Thoracic aorta (tissue), 2 donors: ENCODE results near the gene PLCL2. TPM values are rescaled to one million over a fixed set of nuclear protein-coding genes. Genes with fewer than 3 reads are reported as not detected.

Experiments used
- ATAC-seq: fragments of 150-250 bp; one replicate; pipeline ENCODE4 v1.8.0; 2017; ENCODE audit warnings: low read depth; ENCODE audit not compliant: insufficient number of reproducible peaks, low FRiP score
- DNase-seq: peaks from one replicate; pipeline ENCODE4 v3.0.0-alpha.2; 2020; ENCODE audit warnings: low spot score
- H3K27ac ChIP-seq, 2 donors: fragments of 200-600 bp; sonication (generic); 1 replicate in 1 of 2; 2 replicates in 1 of 2; pipeline ENCODE4 v1.5.1; 2016; ENCODE audit warnings: mild to moderate bottlenecking in 2 of 2, moderate library complexity in 2 of 2
- H3K27me3 ChIP-seq: fragments of 200-600 bp; sonication (generic); replicated peaks from 2 replicates; pipeline ENCODE4 v1.6.0; 2016; ENCODE audit warnings: mild to moderate bottlenecking; ENCODE audit not compliant: insufficient read depth
- H3K36me3 ChIP-seq: fragments of 200-600 bp; sonication (generic); one replicate; pipeline ENCODE4 v1.5.1; 2016
- H3K4me1 ChIP-seq, 2 donors: fragments of 200-600 bp; sonication (generic); 1 replicate in 1 of 2; 2 replicates in 1 of 2; pipeline versions ENCODE4 v1.5.1 to v1.6.0; 2016; ENCODE audit warnings: low read depth in 2 of 2, mild to moderate bottlenecking in 1 of 2; ENCODE audit not compliant: control insufficient read depth in 1 of 2
- H3K4me3 ChIP-seq: fragments of 200-600 bp; sonication (generic); 2 replicates; pipeline ENCODE4 v1.5.1; 2016; ENCODE audit warnings: mild to moderate bottlenecking
- H3K9me3 ChIP-seq: fragments of 200-600 bp; sonication (generic); 2 replicates; pipeline ENCODE4 v1.5.1; 2016
- total RNA-seq, 2 donors: library from RNA; depleted of rRNA; stranded (reverse); fragments of >200 nt; gene quantifications; one replicate each; pipeline versions ENCODE4 v1.1.0 to v1.2.3, GENCODE V29; 2016
- TF ChIP-seq, protein P1 (sequence below): fragments of 200-600 bp; sonication (generic); IDR thresholded peaks from one replicate; pipeline ENCODE4 v1.5.1; 2019; ENCODE audit warnings: antibody characterized with exemption

Gene PLCL2
- total RNA-seq, 2 donors from 2014 or later, result 6.9 to 17.1 TPM

- TF ChIP-seq, protein P1, sequence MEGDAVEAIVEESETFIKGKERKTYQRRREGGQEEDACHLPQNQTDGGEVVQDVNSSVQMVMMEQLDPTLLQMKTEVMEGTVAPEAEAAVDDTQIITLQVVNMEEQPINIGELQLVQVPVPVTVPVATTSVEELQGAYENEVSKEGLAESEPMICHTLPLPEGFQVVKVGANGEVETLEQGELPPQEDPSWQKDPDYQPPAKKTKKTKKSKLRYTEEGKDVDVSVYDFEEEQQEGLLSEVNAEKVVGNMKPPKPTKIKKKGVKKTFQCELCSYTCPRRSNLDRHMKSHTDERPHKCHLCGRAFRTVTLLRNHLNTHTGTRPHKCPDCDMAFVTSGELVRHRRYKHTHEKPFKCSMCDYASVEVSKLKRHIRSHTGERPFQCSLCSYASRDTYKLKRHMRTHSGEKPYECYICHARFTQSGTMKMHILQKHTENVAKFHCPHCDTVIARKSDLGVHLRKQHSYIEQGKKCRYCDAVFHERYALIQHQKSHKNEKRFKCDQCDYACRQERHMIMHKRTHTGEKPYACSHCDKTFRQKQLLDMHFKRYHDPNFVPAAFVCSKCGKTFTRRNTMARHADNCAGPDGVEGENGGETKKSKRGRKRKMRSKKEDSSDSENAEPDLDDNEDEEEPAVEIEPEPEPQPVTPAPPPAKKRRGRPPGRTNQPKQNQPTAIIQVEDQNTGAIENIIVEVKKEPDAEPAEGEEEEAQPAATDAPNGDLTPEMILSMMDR, result no peak
- H3K27ac ChIP-seq, result no peak overlapping the region
- H3K36me3 ChIP-seq, result no peaks in the 10 kb centered on the region
- no peak overlapping the region for H3K4me3 ChIP-seq
- DNase-seq (no peak), ATAC-seq (no peak)
- H3K27me3 ChIP-seq, result no peaks in the 10 kb centered on the region
- H3K9me3 ChIP-seq, result no peaks in the 10 kb centered on the region
- peaks cover 0 to 39% of the 10 kb centered on the region in 2 donors for H3K4me1 ChIP-seq
Observed at GRCh38 chr3:16898595-16899395, 14.0 kb downstream of the PLCL2 start.

DNA sequence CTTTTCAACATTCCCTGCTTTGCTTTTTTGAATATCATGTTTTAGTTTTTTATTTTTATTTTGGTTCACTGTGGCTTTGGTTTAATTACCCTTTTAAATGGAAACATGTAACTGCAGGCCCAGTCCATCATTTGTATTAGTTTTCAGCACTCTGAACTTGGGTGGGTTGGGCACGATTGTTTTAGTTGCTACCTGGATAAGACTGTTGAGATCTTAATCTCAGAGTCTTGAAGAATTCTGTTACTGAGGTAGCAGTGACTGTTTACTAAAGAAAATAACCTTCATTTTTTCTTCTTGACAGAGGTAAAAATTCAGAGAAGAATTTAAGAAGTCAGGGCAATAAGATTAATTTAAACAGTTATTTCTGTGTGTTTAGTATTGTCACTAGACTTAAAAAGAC is 15.2 kb downstream of the PLCL2 start:
- Histone ChIP-seq H3K4me1 (peaks cover 0 to 45% of the 10 kb centered on the region in 2 donors), H3K27me3 (no peaks in the 10 kb centered on the region), H3K9me3 (no peaks in the 10 kb centered on the region), H3K4me3 (no peak overlapping the region), H3K36me3 (no peaks in the 10 kb centered on the region), H3K27ac (no peak overlapping the region)
- DNase-seq (no peak), ATAC-seq (no peak)
- TF ChIP-seq, protein P1, result no peak

DNA sequence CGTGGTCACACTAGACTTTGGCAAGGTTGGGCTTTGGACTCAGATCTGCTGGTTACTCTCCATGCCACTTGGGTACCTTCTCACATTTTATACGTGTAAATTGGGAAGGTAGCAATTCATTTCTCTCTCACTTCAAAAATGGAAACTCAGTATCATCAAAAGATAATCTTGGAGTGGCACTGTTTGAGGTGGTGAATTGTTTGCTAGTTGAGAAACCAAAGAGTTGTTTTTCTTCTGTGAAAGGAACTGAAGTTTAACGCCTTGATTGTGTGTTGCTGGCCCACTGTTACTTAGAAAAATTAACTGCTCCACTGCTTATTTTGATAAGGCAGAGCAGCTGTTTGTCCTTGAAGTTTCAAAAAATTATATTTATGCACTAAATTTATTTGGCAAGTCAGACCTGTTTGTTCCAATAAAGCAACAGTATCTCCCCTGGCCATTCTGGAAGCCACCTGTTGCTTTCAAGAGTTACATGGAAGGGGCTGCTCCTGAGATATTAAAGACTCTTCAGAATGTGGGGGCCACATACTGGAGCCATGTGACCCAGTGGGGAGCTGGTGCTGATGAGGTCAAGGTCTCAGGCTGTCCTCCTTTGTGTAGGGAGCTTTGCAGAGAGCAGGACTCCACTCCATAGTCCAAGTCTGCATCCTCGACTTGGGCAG is 16.2 kb downstream of the PLCL2 start:
- Histone ChIP-seq H3K9me3 (no peaks in the 10 kb centered on the region), H3K27ac (no peak overlapping the region), H3K36me3 (no peaks in the 10 kb centered on the region), H3K4me1 (peaks cover 0 to 46% of the 10 kb centered on the region in 2 donors), H3K4me3 (no peak overlapping the region), H3K27me3 (no peaks in the 10 kb centered on the region)
- ATAC-seq (no peak), DNase-seq (no peak)
- TF ChIP-seq, protein P1, result no peak

- TF ChIP-seq, protein P1, result no peak
- Histone ChIP-seq H3K4me1 (peaks cover 15 to 48% of the 10 kb centered on the region in 2 donors), H3K27ac (no peak overlapping the region), H3K9me3 (no peaks in the 10 kb centered on the region), H3K4me3 (no peak overlapping the region), H3K27me3 (no peaks in the 10 kb centered on the region), H3K36me3 (no peaks in the 10 kb centered on the region)
- DNase-seq (no peak), ATAC-seq (no peak)
Observed at GRCh38 chr3:16904423-16905417, 20.0 kb downstream of the PLCL2 start.
